ENCODE results near the gene GOT2. TPM values are rescaled to one million over a fixed set of nuclear protein-coding genes. Genes with fewer than 3 reads are reported as not detected.

GOT2 gene
- polyA plus RNA-seq, 1 donor from 2014 or later = 55.6 TPM

DNA sequence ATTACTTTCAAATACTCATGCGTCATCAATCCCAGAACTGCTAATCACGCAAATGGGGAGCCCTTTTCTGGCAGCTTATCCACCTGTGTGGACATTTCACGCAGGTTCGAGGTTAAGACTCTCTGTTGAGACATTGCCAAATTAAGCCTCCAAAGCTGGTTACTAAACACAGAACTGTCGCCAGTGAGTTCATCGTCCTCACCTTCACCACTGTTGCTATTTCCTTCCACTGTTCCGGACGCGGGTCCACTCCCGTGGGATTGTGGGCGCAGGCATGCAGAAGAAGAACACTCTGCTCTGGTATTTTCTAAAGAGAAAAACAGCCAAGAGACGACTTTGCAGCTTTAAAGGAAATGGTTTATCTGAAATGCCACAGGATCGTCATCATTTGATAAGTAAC lies 16.1 kb downstream of the GOT2 start:
- no peaks in the 10 kb centered on the region for H3K27me3 ChIP-seq (ENCODE audit: insufficient read depth, low read depth, low read length)
- H2AFZ ChIP-seq (ENCODE audit: low read depth, low read length) = no peak overlapping the region
- H3K9ac ChIP-seq (ENCODE audit: low read length) = no peak overlapping the region
- no peaks in the 10 kb centered on the region for H3K36me3 ChIP-seq (ENCODE audit: insufficient read depth, low read length)
- H3K9me2 ChIP-seq (ENCODE audit: insufficient read depth, low read length) = no peaks in the 10 kb centered on the region
- no peak overlapping the region for H3K4me2 ChIP-seq (ENCODE audit: low read length)
- TF ChIP-seq POLR2AphosphoS5 (IDR thresholded peaks at IDR 0.05) (no peak), SMC3 (conservative IDR thresholded peaks at IDR 0.05; ENCODE audit: poor library complexity) (no peak), RAD21 (conservative IDR thresholded peaks at IDR 0.05) (no peak), EZH2 (IDR thresholded peaks at IDR 0.05; ENCODE audit: borderline replicate concordance, insufficient read depth, low read length, poor library complexity, severe bottlenecking) (no peak), TAF1 (IDR thresholded peaks at IDR 0.05; ENCODE audit: low read depth) (no peak), EP300 (conservative IDR thresholded peaks at IDR 0.05; ENCODE audit: poor library complexity, severe bottlenecking) (no peak)
- TF ChIP-seq, protein P1, sequence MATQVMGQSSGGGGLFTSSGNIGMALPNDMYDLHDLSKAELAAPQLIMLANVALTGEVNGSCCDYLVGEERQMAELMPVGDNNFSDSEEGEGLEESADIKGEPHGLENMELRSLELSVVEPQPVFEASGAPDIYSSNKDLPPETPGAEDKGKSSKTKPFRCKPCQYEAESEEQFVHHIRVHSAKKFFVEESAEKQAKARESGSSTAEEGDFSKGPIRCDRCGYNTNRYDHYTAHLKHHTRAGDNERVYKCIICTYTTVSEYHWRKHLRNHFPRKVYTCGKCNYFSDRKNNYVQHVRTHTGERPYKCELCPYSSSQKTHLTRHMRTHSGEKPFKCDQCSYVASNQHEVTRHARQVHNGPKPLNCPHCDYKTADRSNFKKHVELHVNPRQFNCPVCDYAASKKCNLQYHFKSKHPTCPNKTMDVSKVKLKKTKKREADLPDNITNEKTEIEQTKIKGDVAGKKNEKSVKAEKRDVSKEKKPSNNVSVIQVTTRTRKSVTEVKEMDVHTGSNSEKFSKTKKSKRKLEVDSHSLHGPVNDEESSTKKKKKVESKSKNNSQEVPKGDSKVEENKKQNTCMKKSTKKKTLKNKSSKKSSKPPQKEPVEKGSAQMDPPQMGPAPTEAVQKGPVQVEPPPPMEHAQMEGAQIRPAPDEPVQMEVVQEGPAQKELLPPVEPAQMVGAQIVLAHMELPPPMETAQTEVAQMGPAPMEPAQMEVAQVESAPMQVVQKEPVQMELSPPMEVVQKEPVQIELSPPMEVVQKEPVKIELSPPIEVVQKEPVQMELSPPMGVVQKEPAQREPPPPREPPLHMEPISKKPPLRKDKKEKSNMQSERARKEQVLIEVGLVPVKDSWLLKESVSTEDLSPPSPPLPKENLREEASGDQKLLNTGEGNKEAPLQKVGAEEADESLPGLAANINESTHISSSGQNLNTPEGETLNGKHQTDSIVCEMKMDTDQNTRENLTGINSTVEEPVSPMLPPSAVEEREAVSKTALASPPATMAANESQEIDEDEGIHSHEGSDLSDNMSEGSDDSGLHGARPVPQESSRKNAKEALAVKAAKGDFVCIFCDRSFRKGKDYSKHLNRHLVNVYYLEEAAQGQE (IDR thresholded peaks at IDR 0.05; ENCODE audit: borderline replicate concordance) = no peak
- H3K79me2 ChIP-seq (replicated peaks; ENCODE audit: insufficient read depth, low read length) = no peaks in the 10 kb centered on the region
- H4K20me1 ChIP-seq (ENCODE audit: insufficient read depth) = no peaks in the 10 kb centered on the region
- H3F3A ChIP-seq (ENCODE audit: insufficient read depth, low read length, poor library complexity, severe bottlenecking) = no peaks in the 10 kb centered on the region
- H3K27ac ChIP-seq (ENCODE audit: low read length) = no peak overlapping the region
- no peak overlapping the region for H3K4me3 ChIP-seq (ENCODE audit: low read length)
- H3K9me3 ChIP-seq (ENCODE audit: low read length) = no peaks in the 10 kb centered on the region

DNA sequence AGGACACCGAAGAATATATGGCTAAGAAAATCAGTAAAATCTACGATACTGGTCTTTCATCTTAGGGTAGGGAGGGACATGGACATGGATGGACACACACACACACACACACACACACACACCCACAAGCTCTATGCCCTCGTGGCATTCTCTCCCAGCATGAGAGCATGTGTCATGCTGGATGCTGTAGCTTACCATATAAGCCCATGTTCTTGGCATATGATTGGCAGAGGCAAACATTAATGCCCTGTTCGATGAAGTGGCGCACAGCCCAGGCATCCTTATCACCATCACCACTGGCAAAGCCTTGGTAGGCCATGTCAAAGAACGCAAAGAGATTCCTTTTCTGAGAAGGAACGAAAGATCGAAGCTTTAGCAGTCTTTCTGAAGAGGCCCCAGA lies 17.6 kb downstream of the GOT2 start:
- no peaks in the 10 kb centered on the region for H3F3A ChIP-seq (ENCODE audit: insufficient read depth, low read length, poor library complexity, severe bottlenecking)
- no peak overlapping the region for H3K4me2 ChIP-seq (ENCODE audit: low read length)
- no peak overlapping the region for H3K9ac ChIP-seq (ENCODE audit: low read length)
- H3K79me2 ChIP-seq (replicated peaks; ENCODE audit: insufficient read depth, low read length) = no peaks in the 10 kb centered on the region
- H3K9me3 ChIP-seq (ENCODE audit: low read length) = no peaks in the 10 kb centered on the region
- H3K27ac ChIP-seq (ENCODE audit: low read length) = no peak overlapping the region
- peaks cover 6% of the 10 kb centered on the region for H3K36me3 ChIP-seq (ENCODE audit: insufficient read depth, low read length)
- no peak overlapping the region for H2AFZ ChIP-seq (ENCODE audit: low read depth, low read length)
- H3K4me3 ChIP-seq (ENCODE audit: low read length) = no peak overlapping the region
- H4K20me1 ChIP-seq (ENCODE audit: insufficient read depth) = no peaks in the 10 kb centered on the region
- H3K27me3 ChIP-seq (ENCODE audit: insufficient read depth, low read depth, low read length) = no peaks in the 10 kb centered on the region
- H3K9me2 ChIP-seq (ENCODE audit: insufficient read depth, low read length) = no peaks in the 10 kb centered on the region
- TF ChIP-seq, protein P2, sequence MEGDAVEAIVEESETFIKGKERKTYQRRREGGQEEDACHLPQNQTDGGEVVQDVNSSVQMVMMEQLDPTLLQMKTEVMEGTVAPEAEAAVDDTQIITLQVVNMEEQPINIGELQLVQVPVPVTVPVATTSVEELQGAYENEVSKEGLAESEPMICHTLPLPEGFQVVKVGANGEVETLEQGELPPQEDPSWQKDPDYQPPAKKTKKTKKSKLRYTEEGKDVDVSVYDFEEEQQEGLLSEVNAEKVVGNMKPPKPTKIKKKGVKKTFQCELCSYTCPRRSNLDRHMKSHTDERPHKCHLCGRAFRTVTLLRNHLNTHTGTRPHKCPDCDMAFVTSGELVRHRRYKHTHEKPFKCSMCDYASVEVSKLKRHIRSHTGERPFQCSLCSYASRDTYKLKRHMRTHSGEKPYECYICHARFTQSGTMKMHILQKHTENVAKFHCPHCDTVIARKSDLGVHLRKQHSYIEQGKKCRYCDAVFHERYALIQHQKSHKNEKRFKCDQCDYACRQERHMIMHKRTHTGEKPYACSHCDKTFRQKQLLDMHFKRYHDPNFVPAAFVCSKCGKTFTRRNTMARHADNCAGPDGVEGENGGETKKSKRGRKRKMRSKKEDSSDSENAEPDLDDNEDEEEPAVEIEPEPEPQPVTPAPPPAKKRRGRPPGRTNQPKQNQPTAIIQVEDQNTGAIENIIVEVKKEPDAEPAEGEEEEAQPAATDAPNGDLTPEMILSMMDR (IDR thresholded peaks at IDR 0.05; ENCODE audit: poor library complexity, severe bottlenecking) = no peak
- no peak for TF ChIP-seq TAF1 (IDR thresholded peaks at IDR 0.05; ENCODE audit: low read depth)
- no peak for TF ChIP-seq SMC3 (conservative IDR thresholded peaks at IDR 0.05; ENCODE audit: poor library complexity)
- TF ChIP-seq, protein P1 (IDR thresholded peaks at IDR 0.05; ENCODE audit: borderline replicate concordance) = no peak
- TF ChIP-seq MXI1 (conservative IDR thresholded peaks at IDR 0.05; ENCODE audit: poor library complexity, severe bottlenecking) = no peak
- TF ChIP-seq RAD21 (conservative IDR thresholded peaks at IDR 0.05) = no peak
- no peak for TF ChIP-seq EZH2 (IDR thresholded peaks at IDR 0.05; ENCODE audit: borderline replicate concordance, insufficient read depth, low read length, poor library complexity, severe bottlenecking)
- TF ChIP-seq EP300 (conservative IDR thresholded peaks at IDR 0.05; ENCODE audit: poor library complexity, severe bottlenecking) = no peak
- no peak for TF ChIP-seq POLR2AphosphoS5 (IDR thresholded peaks at IDR 0.05)
